ENCODE measurements around the gene GNPTAB.

Gene GNPTAB

DNA sequence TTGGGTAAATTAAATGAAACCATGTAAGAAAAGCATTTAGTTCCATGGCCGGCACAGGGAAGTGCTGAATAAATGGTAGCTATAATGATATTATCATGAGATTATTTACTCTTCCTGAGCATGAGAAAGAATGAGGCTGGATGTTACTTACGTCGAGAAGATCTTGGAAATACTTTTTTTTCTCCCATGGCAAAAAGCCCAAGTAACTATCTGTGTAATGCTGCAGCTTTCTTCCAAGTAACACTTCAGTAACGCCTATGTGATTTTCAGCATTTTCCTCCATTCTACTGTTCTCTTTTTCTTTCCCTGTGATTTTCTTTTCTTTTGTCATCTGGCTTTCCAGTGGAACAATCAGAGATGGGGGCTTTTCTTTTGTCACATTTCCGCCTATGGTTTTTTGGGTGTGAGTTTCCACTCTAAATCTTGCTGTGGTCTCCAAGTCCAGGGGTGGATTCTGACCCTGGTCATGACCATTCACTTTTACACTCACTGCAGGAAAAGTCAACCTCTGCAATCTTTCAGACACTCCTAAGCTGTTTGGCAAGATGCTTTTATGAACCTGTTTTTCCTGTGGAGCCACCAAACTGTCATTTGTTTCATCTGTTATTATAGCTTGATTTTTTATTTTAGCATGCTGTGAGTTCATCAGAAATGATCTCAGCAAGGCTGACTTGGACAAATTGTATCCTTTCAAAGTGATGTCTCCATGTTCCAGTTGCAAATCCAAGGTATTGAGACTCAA is 66.5 kb downstream of the GNPTAB start:
- no peak overlapping the region for H3K9ac ChIP-seq (ENCODE audit: low read length)
- H3K56ac ChIP-seq (ENCODE audit: low read length): no peak overlapping the region
- no peak for DNase-seq
- H3K27ac ChIP-seq (ENCODE audit: low read depth, low read length): no peak overlapping the region
- H2BK5ac ChIP-seq (ENCODE audit: low read length): no peak overlapping the region
- H3K23ac ChIP-seq (ENCODE audit: low read length): no peak overlapping the region
- WGBS (ENCODE audit: extremely low coverage, insufficient coverage, low lambda C conversion rate): no CpG with 5 or more reads among the region's 5 CpGs
- no peak overlapping the region for H4K8ac ChIP-seq (ENCODE audit: low read depth, low read length)
- no peak overlapping the region for H3K4me2 ChIP-seq (ENCODE audit: low read length)
- no peaks in the 10 kb centered on the region for H3K79me1 ChIP-seq (ENCODE audit: low read length)
- H3K4me1 ChIP-seq (ENCODE audit: control insufficient read depth, low read depth, low read length): no peaks in the 10 kb centered on the region
- H3K27me3 ChIP-seq (ENCODE audit: insufficient read depth, low read length, poor library complexity): no peaks in the 10 kb centered on the region
- no peak overlapping the region for H4K5ac ChIP-seq (ENCODE audit: low read length)
- no peak overlapping the region for H2BK15ac ChIP-seq (replicated peaks; ENCODE audit: low read depth)
- H2BK120ac ChIP-seq (ENCODE audit: low read depth, low read length): no peak overlapping the region
- no peaks in the 10 kb centered on the region for H3K79me2 ChIP-seq (ENCODE audit: control insufficient read depth, insufficient read depth, low read length)
- no peak overlapping the region for H3K4me3 ChIP-seq (ENCODE audit: low read length)
- no peak overlapping the region for H3K18ac ChIP-seq (ENCODE audit: low read length)
- H3K4ac ChIP-seq (ENCODE audit: low read depth, low read length): no peak overlapping the region
- no peak overlapping the region for H2AK5ac ChIP-seq (ENCODE audit: low read length)
- no peaks in the 10 kb centered on the region for H3K36me3 ChIP-seq (ENCODE audit: control insufficient read depth, insufficient read depth, low read length)

DNA sequence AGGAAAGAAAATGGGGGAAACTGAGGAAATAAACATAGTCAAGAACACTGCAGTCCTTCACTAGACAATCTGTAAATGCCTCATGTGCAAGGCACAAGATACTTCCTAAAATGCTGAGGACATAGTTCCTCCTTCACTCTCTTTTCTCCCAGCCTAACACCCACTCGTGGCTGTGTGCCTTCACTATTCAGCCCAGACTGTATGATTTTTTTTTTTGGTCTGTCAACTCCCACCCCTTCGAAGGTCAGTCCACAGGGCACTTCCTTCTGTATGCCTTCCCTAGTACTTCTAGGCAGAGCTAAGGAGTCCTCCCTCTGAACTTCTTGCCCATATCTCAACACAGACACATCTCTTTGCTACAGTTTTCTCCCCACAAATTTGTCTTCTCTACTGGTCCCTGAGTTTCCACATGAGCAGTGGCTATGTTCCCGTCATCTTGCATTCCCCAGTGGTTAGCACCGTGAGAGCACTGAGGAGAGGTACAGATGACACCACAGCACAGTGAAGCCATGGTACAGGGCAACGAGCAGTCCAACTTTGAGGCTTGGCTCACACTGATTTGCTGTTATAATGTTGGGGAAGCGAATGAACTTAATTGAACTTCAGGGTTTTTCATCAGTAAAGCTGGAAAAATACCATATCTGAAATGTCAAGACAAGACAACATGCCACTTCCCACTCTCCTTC is 67.4 kb downstream of the GNPTAB start:
- H3K4me1 ChIP-seq (ENCODE audit: control insufficient read depth, low read depth, low read length): no peaks in the 10 kb centered on the region
- H2BK15ac ChIP-seq (replicated peaks; ENCODE audit: low read depth): no peak overlapping the region
- H4K8ac ChIP-seq (ENCODE audit: low read depth, low read length): no peak overlapping the region
- no peak overlapping the region for H3K4me2 ChIP-seq (ENCODE audit: low read length)
- H4K5ac ChIP-seq (ENCODE audit: low read length): no peak overlapping the region
- H3K27me3 ChIP-seq (ENCODE audit: insufficient read depth, low read length, poor library complexity): no peaks in the 10 kb centered on the region
- H3K79me2 ChIP-seq (ENCODE audit: control insufficient read depth, insufficient read depth, low read length): no peaks in the 10 kb centered on the region
- no peaks in the 10 kb centered on the region for H3K79me1 ChIP-seq (ENCODE audit: low read length)
- peak overlapping the region; percentile 57 for H3K23ac ChIP-seq (ENCODE audit: low read length)
- no peak overlapping the region for H2BK120ac ChIP-seq (ENCODE audit: low read depth, low read length)
- no peaks in the 10 kb centered on the region for H3K36me3 ChIP-seq (ENCODE audit: control insufficient read depth, insufficient read depth, low read length)
- H3K27ac ChIP-seq (ENCODE audit: low read depth, low read length): no peak overlapping the region
- no peak overlapping the region for H3K4ac ChIP-seq (ENCODE audit: low read depth, low read length)
- DNase-seq: no peak
- no peak overlapping the region for H2AK5ac ChIP-seq (ENCODE audit: low read length)
- no peak overlapping the region for H3K18ac ChIP-seq (ENCODE audit: low read length)
- WGBS (ENCODE audit: extremely low coverage, insufficient coverage, low lambda C conversion rate): no CpG with 5 or more reads among the region's 6 CpGs
- H3K56ac ChIP-seq (ENCODE audit: low read length): no peak overlapping the region
- H3K9ac ChIP-seq (ENCODE audit: low read length): no peak overlapping the region
- no peak overlapping the region for H3K4me3 ChIP-seq (ENCODE audit: low read length)
- no peak overlapping the region for H2BK5ac ChIP-seq (ENCODE audit: low read length)

DNA sequence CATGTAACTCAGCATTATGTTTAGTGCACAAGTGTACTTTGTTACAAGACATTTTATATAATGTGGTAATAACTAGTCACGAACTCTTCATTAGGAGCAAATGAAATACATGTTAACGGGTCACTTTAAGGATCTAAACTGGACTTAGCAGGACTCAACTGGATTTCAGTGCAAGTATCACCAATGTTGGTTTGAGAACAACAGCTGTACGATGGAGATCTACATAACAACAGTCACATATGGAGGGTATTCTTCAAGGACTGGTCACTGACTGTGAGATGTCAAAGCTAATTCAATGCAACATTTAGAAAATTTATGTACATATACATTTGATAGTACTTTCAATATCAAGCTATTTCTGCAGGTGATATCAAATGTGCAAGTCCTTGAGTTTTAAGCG is 69.0 kb downstream of the GNPTAB start:
- no peak for DNase-seq
- no peak overlapping the region for H2AK5ac ChIP-seq (ENCODE audit: low read length)
- no peaks in the 10 kb centered on the region for H3K79me2 ChIP-seq (ENCODE audit: control insufficient read depth, insufficient read depth, low read length)
- H3K18ac ChIP-seq (ENCODE audit: low read length): no peak overlapping the region
- no peaks in the 10 kb centered on the region for H3K4me1 ChIP-seq (ENCODE audit: control insufficient read depth, low read depth, low read length)
- no peak overlapping the region for H3K27ac ChIP-seq (ENCODE audit: low read depth, low read length)
- WGBS (ENCODE audit: extremely low coverage, insufficient coverage, low lambda C conversion rate): no CpG with 5 or more reads among the region's 4 CpGs
- H3K9ac ChIP-seq (ENCODE audit: low read length): no peak overlapping the region
- H3K79me1 ChIP-seq (ENCODE audit: low read length): no peaks in the 10 kb centered on the region
- H3K56ac ChIP-seq (ENCODE audit: low read length): no peak overlapping the region
- H2BK120ac ChIP-seq (ENCODE audit: low read depth, low read length): no peak overlapping the region
- no peak overlapping the region for H3K23ac ChIP-seq (ENCODE audit: low read length)
- no peak overlapping the region for H2BK15ac ChIP-seq (replicated peaks; ENCODE audit: low read depth)
- H2BK5ac ChIP-seq (ENCODE audit: low read length): no peak overlapping the region
- H3K4ac ChIP-seq (ENCODE audit: low read depth, low read length): no peak overlapping the region
- H3K4me3 ChIP-seq (ENCODE audit: low read length): no peak overlapping the region
- no peak overlapping the region for H4K5ac ChIP-seq (ENCODE audit: low read length)
- H3K4me2 ChIP-seq (ENCODE audit: low read length): no peak overlapping the region
- no peak overlapping the region for H4K8ac ChIP-seq (ENCODE audit: low read depth, low read length)
- no peaks in the 10 kb centered on the region for H3K36me3 ChIP-seq (ENCODE audit: control insufficient read depth, insufficient read depth, low read length)
- no peaks in the 10 kb centered on the region for H3K27me3 ChIP-seq (ENCODE audit: insufficient read depth, low read length, poor library complexity)

DNA sequence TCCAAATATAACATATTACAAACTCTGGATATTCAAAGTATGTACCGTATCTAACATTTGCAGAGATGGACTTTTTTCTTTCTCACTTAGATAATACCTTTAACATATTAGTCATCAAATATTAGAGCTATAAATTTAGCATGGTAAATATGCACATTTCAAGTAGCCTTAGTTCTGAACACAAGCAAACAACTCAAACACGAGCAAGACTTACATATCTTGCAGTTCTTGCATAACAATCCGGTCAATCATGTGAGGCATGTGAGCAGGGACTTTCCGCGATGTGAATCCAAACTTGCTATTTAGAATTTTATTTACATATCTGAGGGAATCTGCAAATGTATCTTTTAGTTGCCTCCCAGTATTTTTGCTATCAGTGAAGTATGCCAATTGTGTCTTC is 69.4 kb downstream of the GNPTAB start:
- no peak overlapping the region for H2AK5ac ChIP-seq (ENCODE audit: low read length)
- H3K23ac ChIP-seq (ENCODE audit: low read length): no peak overlapping the region
- H4K5ac ChIP-seq (ENCODE audit: low read length): no peak overlapping the region
- H3K36me3 ChIP-seq (ENCODE audit: control insufficient read depth, insufficient read depth, low read length): no peaks in the 10 kb centered on the region
- H3K18ac ChIP-seq (ENCODE audit: low read length): no peak overlapping the region
- H2BK120ac ChIP-seq (ENCODE audit: low read depth, low read length): no peak overlapping the region
- H3K27ac ChIP-seq (ENCODE audit: low read depth, low read length): no peak overlapping the region
- whole genome bisulfite sequencing (ENCODE audit: extremely low coverage, insufficient coverage, low lambda C conversion rate): no CpG with 5 or more reads among the region's 5 CpGs
- no peak for DNase-seq
- H3K9ac ChIP-seq (ENCODE audit: low read length): no peak overlapping the region
- H3K79me2 ChIP-seq (ENCODE audit: control insufficient read depth, insufficient read depth, low read length): no peaks in the 10 kb centered on the region
- no peak overlapping the region for H3K4ac ChIP-seq (ENCODE audit: low read depth, low read length)
- H3K27me3 ChIP-seq (ENCODE audit: insufficient read depth, low read length, poor library complexity): no peaks in the 10 kb centered on the region
- H2BK5ac ChIP-seq (ENCODE audit: low read length): no peak overlapping the region
- H4K8ac ChIP-seq (ENCODE audit: low read depth, low read length): no peak overlapping the region
- H3K56ac ChIP-seq (ENCODE audit: low read length): no peak overlapping the region
- H2BK15ac ChIP-seq (replicated peaks; ENCODE audit: low read depth): no peak overlapping the region
- H3K79me1 ChIP-seq (ENCODE audit: low read length): no peaks in the 10 kb centered on the region
- H3K4me3 ChIP-seq (ENCODE audit: low read length): no peak overlapping the region
- H3K4me1 ChIP-seq (ENCODE audit: control insufficient read depth, low read depth, low read length): no peaks in the 10 kb centered on the region
- no peak overlapping the region for H3K4me2 ChIP-seq (ENCODE audit: low read length)

DNA sequence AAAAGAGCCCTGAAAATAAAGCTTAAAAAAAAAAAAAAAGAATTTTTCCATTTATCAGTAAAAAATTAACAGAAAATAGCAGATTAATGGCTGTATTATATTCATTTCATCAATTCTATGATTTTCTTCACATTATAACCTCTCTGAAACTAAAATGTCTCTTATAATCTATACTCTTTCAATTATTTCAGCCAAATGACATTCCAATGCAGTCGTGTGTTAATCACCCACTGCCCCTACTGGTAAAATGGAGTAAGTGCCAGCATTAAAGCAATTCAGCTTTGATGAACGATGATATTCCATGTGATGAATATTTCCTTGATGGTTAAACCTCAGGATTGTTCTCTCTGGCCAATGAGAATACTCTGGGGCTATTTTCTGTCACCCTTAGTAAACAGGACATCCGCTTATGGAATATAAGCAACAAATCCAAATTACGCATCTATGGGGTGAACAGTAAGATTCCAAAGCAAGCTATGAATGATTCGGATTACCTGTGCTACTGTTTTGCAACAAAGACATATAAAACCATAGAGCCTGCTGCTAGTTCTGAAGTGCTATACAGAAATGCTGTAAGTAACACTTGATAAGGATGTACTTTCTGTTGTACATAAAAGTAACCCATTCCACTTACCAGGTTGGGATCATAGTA is 71.2 kb downstream of the GNPTAB start:
- H3K9ac ChIP-seq (ENCODE audit: low read length): no peak overlapping the region
- no peak overlapping the region for H3K4me2 ChIP-seq (ENCODE audit: low read length)
- no peak overlapping the region for H3K27ac ChIP-seq (ENCODE audit: low read depth, low read length)
- peak; percentile 37 for DNase-seq
- H3K4ac ChIP-seq (ENCODE audit: low read depth, low read length): no peak overlapping the region
- no peaks in the 10 kb centered on the region for H3K27me3 ChIP-seq (ENCODE audit: insufficient read depth, low read length, poor library complexity)
- no peak overlapping the region for H3K56ac ChIP-seq (ENCODE audit: low read length)
- H4K8ac ChIP-seq (ENCODE audit: low read depth, low read length): no peak overlapping the region
- no peak overlapping the region for H2AK5ac ChIP-seq (ENCODE audit: low read length)
- no peak overlapping the region for H2BK5ac ChIP-seq (ENCODE audit: low read length)
- H2BK120ac ChIP-seq (ENCODE audit: low read depth, low read length): no peak overlapping the region
- no peak overlapping the region for H4K5ac ChIP-seq (ENCODE audit: low read length)
- H3K79me1 ChIP-seq (ENCODE audit: low read length): no peaks in the 10 kb centered on the region
- H3K4me3 ChIP-seq (ENCODE audit: low read length): no peak overlapping the region
- no peaks in the 10 kb centered on the region for H3K4me1 ChIP-seq (ENCODE audit: control insufficient read depth, low read depth, low read length)
- no peak overlapping the region for H3K23ac ChIP-seq (ENCODE audit: low read length)
- H3K18ac ChIP-seq (ENCODE audit: low read length): no peak overlapping the region
- no peaks in the 10 kb centered on the region for H3K79me2 ChIP-seq (ENCODE audit: control insufficient read depth, insufficient read depth, low read length)
- H3K36me3 ChIP-seq (ENCODE audit: control insufficient read depth, insufficient read depth, low read length): no peaks in the 10 kb centered on the region
- WGBS (ENCODE audit: extremely low coverage, insufficient coverage, low lambda C conversion rate): no CpG with 5 or more reads among the region's 5 CpGs
- H2BK15ac ChIP-seq (replicated peaks; ENCODE audit: low read depth): no peak overlapping the region
